NOMO-1 treated with DMSO at 0.1 percent for 48 hours (cell line): ENCODE data around the gene TUBGCP3.

Experiments
- DNase-seq: peaks from one replicate; lab custom pipeline; 2025; ENCODE audit not compliant: unreplicated experiment; lab: John Stamatoyannopoulos, UW

The TUBGCP3 gene

GRCh38 chr13:112444416-112445399, 143.2 kb downstream of the TUBGCP3 start:
- no peak for DNase-seq

GRCh38 chr13:112443995-112444311, 144.0 kb downstream of the TUBGCP3 start:
- peak; percentile 10 for DNase-seq

- DNase-seq, result no peak
Observed at GRCh38 chr13:112443191-112443994, 144.6 kb downstream of the TUBGCP3 start.

- no peak for DNase-seq
Observed at GRCh38 chr13:112442483-112443090, 145.4 kb downstream of the TUBGCP3 start.

- DNase-seq, result no peak
Observed at GRCh38 chr13:112441779-112442310, 146.1 kb downstream of the TUBGCP3 start.

GRCh38 chr13:112441226-112441625, 146.7 kb downstream of the TUBGCP3 start:
- DNase-seq, result no peak

- DNase-seq, result no peak
Observed at GRCh38 chr13:112438515-112438914, 149.4 kb downstream of the TUBGCP3 start.

- DNase-seq, result no peak
Observed at GRCh38 chr13:112438094-112438493, 149.9 kb downstream of the TUBGCP3 start.

- no peak for DNase-seq
Observed at GRCh38 chr13:112435973-112436372, 152.0 kb downstream of the TUBGCP3 start.
